ENCODE data around the gene DEPP1.

The DEPP1 gene

DNA sequence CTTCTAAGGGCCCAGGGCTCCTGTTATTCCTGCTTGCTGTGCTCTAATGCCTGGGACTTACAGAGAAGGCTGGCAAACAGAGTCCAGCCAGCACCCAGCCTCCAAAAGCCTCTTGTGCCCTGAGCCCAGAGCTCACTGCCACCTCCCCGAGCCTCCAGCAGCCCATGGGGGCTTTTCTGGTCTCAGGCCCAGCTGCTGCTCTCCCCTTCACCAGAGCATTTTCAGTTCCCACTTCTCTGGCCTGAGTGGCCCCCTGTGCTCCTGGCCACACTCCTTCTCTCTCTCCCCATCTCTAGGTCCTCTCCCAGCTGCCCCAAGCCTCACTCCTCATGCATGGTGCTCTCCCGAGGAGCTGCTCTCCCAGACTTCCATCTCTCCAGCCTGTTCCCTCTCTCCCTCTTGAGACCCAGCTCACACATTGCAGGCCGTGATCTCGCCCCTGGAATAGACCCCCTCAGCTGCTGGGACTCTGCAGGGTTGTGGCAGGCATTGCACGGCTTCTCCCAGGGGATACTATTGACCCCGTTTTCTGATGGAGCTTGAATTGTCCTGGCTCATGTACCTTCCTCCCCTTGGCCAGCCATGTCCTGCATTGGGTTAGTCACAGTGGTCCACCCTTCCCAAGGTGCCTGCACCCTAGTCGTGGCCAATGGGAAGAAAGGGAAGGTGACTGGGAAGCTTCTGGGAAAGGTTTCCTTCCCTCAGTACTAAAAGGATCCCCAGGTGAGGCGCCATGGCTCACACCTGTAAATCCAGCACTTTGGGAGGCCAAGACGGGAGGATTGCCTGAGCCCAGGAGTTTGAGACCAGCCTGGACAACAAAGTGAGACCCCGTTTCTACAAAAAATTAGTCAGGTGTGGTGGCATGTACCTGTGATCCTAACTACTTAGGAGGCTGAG, 28.0 kb downstream of the DEPP1 start:
- no peak for DNase-seq

DNA sequence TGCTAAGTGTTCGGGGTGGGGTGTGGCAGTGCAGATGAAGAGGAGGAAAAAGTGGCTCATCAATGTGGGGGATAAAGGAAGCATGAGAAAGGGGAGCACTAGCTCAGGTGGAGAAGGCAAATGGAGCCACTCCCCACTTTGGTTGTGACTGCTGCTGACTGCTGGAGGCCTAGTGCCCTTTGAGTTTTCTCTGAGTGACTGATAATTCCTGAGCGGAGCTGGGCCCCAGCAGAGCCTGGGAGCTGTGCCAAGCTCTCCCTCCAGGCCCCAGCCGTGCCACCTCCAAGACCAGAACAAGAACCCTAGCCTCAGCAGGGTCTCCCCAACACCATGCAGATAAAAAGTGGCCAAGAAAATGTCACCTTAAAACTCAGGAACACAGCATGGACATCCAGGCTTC, 28.7 kb downstream of the DEPP1 start:
- DNase-seq, result no peak

DNA sequence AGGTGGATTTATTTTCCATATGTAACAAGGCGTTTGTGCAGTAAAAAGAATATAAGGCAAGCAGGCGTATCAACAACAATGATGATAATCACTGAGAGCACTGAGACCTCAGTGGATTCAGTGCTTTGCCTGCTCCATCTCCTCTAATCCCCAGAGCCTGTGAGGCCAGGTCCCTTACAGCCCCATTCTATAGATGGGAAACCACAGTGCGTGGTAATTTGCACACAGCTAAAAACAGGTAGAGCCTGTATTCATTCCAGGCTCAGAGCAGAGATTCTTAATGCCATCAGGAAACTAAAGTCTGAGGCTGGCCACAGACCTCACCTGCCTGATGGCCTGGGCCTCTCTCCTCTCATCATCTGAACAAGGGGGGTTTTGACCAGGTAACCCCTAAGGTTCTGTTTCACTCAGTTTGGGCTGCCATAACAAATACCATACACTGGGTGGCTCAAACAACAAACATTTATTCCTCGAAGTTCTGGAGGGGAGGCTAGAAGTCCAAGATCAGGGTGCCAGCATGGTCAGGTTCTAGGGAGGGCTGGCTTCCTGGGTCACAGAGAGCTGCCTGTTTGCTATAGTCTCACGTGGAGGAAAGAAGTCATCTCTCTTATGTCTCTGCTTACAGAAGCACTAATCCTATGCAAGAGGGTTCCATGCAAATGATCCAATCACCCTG, 29.3 kb downstream of the DEPP1 start:
- no peak for DNase-seq

DNA sequence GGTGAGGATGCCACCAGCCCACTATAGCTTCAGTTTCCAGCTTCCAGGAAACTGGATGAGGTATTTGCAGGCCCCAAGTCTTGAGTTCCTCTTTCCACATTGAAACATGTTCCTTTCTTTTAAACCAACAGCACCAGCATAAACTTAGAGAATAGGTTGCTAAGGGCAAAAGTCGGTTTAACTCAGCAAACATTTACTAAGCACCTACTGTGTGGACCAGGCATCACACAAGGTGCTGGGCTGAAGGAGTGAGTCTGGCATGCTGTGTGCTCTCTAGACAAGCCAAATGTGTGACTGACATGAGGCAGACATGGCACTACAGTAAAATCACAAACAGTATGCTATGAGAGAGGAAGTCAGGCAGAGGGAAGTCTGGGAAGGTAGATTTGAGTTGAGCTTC, 30.0 kb downstream of the DEPP1 start:
- no peak for DNase-seq

DNA sequence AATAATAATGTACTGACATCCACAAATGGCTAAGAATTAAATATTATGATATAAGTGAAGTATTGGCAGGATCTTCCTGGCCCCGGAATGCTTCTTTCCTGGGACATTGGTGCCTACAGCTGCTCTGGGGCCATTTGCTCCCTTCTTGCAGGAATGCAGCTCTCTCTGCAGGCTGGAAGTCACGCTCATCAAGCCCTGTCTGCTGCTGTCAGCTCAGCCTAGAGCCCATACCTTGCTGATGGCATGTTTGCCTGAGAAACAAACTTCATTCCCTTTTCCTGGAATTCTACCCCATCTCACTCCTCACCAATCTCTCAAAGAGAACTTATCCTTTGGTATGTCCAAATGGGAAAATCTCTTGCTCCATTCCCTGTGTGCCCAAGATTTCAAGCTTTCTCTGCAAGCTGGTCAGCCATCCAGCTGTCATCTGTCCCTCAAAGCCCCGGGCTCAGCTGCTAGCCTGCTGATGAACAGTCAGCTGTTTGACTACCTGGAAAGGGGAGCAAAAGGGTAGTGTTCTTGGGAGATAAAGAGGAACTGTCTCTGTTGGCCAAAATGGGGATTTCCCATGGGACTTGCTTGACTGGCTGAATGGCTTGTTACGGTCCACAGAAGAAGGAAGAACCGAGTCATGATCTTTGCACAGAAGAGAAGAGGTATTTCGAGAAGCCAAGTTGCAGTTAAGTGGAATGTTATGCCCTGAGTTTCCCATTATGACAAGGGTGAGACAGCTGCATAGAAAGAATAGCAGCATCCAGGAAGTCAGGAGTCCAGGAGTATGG, 31.0 kb downstream of the DEPP1 start:
- no peak for DNase-seq

DNA sequence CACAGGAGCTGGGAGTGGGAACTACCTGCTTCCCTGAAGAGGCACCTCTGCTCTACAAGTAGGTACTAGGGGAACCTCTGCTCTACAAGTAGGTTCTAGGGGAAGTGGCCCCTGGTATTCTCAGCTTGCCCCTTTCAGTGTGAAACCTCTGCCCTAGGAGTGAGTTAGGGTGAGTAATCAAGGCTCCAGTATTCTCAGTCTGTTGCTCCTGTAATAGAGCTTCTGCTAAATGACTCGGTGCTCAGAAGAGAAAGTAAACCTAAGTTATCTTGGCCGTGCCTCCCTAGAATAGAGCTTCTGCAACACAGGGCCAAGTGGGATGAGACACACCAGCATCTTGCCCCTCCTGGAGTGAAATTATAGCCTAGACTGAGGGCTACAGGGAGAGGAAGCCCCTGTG, 32.4 kb downstream of the DEPP1 start:
- no peak for DNase-seq

DNA sequence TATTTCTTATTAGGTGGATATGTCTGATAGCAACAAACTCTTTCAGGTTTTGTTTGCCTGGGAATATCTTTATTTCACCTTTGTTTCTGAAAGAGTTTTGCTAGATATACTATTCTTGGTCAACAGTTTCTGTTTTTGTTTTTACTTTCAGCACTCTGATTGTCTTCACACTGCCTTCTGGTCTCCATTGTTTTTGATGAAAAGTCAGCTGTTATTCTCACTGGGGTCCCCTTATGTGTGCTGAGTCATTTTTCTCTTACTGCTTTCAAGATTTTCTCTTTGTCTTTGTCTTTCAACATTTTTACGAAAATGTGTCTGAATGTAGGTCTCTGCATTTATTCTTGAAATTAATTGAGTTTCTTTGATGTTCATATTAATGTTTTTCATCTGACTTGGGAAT, 34.3 kb downstream of the DEPP1 start:
- DNase-seq, result no peak

DNA sequence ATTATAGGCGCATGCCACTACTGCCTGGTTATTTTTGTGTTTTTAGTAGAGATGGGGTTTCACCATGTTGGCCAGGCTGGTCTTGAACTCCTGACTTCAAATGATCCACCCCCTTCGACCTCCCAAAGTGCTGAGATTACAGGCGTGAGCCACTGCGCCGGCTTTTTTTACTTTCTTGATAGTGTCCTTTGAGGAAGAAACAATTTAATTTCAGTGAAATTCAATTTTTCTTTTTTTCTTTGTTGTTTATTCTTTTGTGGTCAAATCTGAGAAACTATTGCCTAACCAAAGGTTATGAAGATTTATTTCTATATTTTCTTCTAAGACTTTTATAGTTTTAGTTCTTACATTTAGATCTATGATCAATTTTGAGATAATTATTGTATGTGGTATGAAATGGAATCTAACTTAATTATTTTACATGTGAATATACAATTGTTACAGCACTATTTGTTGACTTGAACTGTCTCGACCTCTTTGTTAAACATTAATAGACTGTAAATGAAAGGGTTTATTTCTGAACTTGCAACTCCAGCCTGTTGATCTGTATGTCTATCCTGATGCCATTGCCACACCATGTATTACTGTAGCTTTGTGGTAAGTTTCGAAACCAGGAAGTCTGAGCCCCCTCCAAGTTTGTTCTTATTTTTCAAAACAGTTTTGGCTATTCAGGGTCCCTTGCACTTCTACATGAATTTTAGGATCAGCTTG, 38.8 kb downstream of the DEPP1 start:
- DNase-seq, result no peak

DNA sequence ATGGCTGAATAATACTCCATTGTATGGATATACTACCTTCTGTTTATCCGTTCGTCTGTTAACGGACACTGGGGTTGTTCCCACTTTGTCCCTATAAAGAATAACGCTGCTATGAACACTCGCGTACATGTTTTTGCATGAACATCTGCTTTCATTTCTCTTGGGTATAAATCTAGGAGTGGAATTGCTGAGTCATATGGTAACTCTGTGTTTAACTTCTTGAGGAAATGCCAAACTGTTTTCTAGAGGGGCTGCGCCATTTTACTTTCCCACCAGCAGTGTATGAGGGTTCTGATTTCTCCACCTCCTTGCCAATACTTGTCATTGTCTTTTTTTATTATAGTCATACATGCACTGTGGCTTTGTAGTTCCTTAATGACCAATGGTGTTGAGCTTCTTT, 39.7 kb downstream of the DEPP1 start:
- no peak for DNase-seq

DNA sequence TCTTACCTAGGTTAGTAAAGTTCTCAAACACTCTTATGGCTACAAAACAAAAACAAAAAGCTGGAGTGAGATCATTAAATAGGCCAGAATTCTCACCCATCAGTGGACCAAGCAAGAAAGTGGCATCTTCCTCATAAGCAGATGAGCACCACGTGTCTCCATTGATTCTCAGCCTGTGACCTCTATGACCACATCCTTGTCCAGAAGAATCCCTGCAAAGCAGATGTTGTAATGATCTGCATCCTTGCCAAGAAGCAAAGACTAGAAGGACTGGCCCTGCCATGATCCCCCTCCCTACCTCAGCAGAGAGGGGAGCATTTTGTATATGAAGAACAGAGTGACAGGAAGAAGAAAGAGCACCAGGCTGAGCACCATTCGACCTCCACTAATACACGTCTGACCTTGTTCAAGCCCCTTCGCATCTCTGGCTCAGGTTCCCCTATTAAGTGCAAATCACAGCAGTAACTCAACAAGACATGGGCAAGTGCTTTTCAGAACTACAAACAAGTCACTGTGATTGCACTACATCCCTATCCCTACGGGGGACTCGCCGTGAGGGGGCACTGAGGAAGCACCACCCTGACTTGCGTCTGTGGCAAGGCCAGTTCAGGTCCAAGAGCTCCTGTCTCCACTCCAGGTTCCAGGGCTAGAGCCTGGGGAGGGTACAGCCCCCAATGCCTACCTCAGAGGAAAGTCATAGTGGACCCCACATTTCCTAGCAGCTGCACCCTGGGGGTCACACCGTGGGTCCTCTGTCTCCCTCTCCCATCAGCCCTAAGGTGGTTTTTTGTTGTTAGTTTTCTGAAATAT, 41.2 kb downstream of the DEPP1 start:
- no peak for DNase-seq

DNA sequence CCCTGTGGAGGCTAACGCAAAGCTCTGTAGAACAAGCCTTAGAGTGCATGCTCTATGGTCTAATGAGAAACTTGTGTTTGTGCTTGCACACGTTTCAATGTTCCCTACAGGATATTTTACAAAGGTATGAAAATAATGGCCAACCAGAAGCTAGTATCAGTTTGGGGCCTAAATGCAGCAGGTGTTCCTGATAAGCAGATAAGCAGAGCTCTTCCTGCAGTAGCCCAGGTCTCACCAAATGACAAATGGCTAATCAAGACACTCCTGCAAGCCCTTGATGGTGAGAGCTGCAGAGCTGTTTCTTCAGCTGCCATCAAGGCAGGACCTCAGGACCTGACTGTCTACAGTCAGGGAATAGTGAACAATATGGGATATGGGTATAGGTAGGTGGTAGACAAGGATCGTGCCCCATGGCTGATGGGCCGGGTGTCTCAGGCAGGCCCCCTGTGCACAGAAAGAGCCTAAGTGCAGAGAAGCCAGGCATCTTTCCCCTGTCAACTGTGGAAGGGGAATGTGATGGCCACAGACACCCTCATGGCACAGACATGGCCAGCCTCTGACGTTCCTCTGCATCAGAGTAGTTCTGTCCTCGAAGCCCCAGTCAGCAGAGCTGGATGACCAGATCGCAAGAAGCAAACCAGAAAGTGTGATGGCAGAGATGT, 42.2 kb downstream of the DEPP1 start:
- DNase-seq, result no peak

DNA sequence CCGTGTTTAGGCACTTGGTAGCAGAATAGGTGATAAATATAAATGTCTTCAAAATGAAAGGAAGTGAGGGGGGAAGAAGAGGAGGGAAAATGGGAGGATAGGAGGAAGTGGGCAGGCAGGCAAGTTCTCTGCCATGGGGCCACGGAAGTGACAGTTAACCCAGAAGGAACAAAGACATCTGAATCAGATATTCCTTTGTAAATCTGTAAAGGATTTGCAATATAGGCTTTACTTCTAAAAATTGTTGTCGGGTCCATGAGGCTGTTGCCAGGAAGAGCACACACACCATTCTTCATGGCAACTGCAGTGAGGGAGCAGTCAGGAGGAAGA, 42.7 kb downstream of the DEPP1 start:
- no peak for DNase-seq

DNA sequence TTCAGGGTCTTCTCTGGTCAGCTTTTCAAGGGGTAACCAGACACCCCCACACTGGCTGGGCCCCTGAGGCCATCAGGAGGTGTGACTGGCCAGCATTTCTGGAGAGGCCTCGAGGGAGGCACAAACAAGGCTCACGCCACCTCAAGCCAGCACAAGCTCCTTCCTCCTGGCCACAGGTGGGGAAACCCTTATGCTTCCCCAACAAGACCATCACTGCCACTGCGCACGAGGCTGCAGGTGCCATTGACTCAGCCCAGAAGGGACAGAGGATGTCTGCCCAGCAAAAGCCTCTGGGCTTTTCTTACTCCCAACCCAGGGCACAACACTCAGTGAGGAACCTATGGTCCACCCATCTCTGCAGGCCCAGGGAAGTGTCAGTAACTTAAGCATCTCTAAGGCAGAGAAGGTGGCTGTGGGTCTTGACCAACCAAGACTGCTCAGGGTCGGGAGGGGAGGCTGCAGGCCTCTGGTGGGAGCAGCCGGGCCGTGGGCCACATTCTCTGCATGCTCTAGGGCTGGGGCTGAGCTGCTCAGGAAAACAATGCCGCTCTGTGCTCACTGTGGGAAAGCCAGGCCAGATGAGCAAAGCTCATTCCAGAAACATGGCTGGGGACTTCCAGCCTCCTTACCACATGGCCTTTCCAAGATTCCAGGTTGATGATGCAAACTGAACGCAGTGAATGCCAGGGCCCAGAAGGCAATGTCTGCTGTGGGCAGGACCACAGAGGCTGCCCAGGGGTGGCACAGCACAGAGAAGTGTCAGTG, 43.2 kb downstream of the DEPP1 start:
- no peak for DNase-seq

DNA sequence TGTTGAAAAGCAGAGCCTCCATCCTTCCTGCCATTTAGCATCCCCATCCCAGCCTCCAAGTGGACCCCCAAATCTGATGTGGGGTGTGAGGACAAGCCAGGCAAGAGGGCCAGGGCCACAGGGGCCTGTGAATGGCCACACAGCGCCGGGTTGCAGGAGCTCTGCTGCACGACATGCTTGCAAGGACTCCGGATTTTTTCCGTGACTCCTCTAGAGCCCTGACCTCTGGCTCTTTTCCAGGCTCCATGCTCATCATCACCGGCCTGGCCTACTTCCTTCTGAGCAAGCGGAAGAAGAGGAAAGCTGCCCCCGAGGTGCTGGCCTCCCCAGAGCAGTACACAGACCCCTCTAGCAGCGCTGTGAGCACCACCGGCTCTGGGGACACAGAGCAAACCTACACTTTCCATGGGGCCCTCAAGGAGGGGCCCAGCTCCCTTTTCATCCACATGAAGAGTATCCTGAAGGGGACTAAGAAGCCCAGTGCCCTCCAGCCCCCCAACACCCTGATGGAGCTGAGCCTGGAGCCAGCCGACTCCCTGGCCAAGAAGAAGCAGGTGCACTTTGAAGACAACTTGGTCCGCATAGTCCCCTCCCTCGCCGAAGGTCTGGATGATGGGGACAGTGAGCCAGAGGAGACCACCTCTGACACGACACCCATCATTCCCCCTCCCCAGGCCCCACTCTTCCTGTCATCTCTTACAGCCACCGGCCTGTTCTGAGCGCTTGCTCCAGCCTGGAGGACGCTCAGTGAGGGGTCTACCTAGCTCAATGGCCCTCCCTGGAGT, 44.0 kb downstream of the DEPP1 start:
- DNase-seq, result no peak

DNA sequence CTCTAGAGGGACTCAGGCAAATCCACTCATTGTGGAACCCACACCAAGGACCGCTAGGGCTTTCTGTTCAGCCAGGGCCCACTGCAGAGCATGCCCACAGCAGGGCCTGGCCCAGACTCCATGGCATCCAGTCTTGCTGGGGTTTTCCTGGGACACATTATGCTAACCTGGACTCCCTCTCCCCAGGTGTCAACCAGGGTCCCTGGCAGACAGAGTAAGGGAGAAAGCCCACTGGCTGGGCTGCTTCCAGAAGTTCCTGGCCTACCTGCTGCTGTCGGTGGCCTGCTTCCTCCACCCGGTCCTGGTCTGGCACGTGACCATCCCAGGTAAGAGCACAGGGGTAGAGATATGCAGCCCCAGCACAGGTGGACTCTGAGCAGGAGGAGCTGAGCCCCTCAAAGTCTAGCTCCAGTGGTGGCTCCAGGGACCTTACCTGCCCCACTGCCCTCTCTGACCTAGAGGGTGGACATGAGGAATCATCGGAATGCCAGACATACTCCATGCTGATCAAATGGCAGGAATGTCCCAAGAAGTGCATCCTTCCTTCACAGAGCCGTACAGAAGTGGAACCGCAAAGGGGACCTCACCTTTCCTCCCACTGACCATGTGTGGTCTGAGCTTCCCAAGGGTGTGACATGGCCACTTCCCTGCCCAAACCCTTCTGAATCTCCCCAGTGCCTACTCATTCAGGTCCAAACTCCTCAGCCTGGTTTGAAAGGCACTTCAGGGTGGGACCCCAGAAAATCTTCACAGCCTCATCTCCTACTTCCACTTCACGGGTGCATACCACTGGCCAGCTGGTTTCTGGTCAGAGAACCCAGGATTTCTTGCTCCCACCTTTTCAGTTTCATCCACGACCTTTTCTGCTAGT, 44.9 kb downstream of the DEPP1 start:
- no peak for DNase-seq

DNA sequence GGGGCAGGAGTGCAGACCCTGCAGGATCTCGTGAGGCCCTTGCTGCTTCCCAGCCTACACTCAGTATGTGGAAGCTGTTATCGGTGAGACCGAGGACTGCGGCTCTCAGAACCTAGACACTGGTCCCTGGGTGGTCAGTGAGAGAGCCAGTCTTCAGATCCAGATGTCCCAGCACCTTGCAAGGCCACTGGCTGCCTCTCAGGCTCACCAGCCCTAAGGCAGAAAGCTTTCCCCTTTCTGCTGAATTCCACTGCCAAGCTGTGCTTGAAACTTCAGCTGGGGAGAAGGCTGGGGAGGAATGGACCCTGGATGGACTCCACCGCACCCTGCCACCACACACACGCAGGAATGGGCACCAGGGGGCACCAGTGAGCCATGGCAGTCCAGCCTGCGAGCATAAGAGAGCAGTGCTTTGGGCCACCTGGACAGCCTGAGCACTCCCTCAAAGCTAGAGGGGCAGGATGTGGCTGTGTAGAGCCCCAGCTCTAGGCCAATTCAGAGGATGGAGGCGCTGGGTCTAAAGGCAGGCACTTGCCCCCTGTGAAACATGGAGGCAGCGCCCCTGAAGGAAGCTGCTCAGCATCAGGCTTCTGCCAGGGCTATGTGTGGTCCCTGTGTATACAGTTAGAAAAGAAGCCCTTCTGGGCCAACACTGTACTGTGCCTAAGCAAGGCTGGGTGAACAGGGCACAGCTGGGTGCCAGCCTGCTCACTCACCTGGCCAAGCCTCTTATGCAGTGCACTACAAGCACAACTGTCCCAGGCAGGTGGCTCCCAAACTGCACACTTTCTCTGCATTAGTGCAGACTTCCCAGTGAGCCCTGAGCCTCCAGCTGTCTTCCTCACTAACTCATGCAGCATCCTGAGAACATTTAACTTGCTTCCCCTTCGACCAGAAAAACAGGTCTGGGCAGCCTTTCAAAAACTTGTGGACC, 45.8 kb downstream of the DEPP1 start:
- DNase-seq, result peak; percentile 59 to 77 (median 68)

DNA sequence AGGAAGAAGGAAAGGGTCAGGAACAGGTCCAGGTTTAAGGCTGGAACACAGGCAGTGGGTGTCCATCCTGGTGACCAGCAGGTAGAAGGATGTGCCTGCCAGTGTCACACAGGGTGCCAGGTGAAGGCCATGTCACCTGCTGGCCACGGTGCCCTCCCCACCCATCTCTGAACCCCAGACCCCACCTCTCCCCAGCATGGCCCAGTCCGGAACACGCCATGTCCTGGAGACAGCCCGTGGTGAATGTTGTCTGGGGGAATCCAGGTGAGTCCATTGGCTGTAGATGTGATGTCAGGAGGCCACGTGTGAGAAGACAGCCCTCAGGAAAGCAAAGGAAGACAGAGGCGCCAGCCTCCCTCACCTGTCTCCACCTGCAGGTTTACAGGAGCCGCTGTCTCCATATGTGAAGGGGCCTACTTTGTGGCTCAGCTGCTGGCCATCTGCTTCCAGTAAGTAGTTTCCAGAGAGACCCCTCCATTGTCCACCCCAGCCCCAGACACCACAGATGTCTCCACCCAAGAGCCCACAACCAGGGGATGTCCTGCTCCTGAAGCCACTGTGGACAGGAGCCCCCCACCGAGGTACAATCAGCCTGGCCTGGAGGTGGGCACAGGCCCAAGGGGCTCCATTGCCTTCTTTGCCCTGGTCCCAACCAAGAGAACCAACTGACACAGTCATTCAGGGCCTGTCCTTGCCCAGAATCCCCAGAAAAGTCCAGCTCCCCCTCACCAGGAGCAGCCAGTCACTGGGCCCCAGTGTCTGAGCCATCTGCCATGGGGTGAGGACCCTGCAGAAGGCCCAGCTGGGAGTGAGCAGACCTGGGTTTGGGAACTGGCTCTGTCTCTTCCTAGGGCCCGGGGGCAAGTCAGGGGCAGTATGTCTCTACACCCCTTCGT, 46.7 kb downstream of the DEPP1 start:
- no peak for DNase-seq
